NB4 (cell line): Measurements from ENCODE around the gene ACSL5.

Experiments
- MYC ChIP-seq: IDR thresholded peaks from 2 replicates; pipeline ENCODE4 v1.6.1; 2011; ENCODE audit warnings: low read depth, low read length
- POLR2A ChIP-seq: IDR thresholded peaks from 2 replicates; pipeline ENCODE4 v1.6.1; 2011; ENCODE audit warnings: mild to moderate bottlenecking; ENCODE audit not compliant: insufficient read length; ENCODE audit errors: extremely low read depth
- TF ChIP-seq, protein P1 (sequence below): IDR thresholded peaks from one replicate; pipeline ENCODE4 v1.5.1; 2012; ENCODE audit warnings: low read depth, low read length
- TF ChIP-seq, protein P2 (sequence below): IDR thresholded peaks from 2 replicates; pipeline ENCODE4 v1.6.1; 2011; ENCODE audit warnings: low read depth, low read length

DNA sequence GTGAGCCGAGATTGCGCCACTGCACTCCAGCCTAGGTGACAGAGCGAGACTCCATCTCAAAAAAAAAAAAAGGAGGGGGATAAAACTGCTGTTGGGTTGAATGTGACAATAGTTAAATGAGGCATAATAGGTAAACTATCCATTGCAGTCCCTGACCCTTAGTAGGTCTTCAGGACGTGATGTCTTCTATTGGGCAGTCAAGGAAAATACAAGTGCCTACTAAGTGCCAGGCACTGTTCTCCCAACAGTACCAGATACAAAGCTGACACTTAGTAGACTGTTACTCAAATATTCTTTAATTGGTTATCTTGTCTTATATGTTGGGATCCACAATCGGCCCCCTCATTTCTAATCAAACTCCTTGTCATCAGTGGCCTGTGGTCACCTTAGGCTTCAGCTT is 27.1 kb upstream of the ACSL5 start:
- TF ChIP-seq, protein P1, sequence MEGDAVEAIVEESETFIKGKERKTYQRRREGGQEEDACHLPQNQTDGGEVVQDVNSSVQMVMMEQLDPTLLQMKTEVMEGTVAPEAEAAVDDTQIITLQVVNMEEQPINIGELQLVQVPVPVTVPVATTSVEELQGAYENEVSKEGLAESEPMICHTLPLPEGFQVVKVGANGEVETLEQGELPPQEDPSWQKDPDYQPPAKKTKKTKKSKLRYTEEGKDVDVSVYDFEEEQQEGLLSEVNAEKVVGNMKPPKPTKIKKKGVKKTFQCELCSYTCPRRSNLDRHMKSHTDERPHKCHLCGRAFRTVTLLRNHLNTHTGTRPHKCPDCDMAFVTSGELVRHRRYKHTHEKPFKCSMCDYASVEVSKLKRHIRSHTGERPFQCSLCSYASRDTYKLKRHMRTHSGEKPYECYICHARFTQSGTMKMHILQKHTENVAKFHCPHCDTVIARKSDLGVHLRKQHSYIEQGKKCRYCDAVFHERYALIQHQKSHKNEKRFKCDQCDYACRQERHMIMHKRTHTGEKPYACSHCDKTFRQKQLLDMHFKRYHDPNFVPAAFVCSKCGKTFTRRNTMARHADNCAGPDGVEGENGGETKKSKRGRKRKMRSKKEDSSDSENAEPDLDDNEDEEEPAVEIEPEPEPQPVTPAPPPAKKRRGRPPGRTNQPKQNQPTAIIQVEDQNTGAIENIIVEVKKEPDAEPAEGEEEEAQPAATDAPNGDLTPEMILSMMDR: no peak
- no peak for TF ChIP-seq POLR2A
- no peak for TF ChIP-seq MYC
- TF ChIP-seq, protein P2, sequence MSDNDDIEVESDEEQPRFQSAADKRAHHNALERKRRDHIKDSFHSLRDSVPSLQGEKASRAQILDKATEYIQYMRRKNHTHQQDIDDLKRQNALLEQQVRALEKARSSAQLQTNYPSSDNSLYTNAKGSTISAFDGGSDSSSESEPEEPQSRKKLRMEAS: no peak
